ENCODE data around the gene BSCL2.
"Not testable (repeated sequence)": the region's sequence is repeated elsewhere in the genome, so short reads cannot be mapped to it uniquely, and the experiment has no call there.

Gene BSCL2

GRCh38 chr11:62687508-62688396 lies 19.5 kb downstream of the BSCL2 start:
- no peak overlapping the region for H3K4me3 ChIP-seq (ENCODE audit: low read length)
- TF ChIP-seq ZNF274 (IDR thresholded peaks at IDR 0.05; ENCODE audit: low read depth, low read length): no peak

GRCh38 chr11:62682518-62682917 lies 24.7 kb downstream of the BSCL2 start:
- no peak overlapping the region for H3K4me3 ChIP-seq (ENCODE audit: low read length)

GRCh38 chr11:62680825-62681240 lies 26.4 kb downstream of the BSCL2 start:
- no peak for TF ChIP-seq ZNF274 (IDR thresholded peaks at IDR 0.05; ENCODE audit: low read depth, low read length)
- H3K4me3 ChIP-seq (ENCODE audit: low read length): no peak overlapping the region

More at GRCh38 chr11:62682518-62682917, 24.7 kb downstream of the BSCL2 start:
- no peak for TF ChIP-seq ZNF274 (IDR thresholded peaks at IDR 0.05; ENCODE audit: low read depth, low read length)

GRCh38 chr11:62678770-62679696 lies 28.2 kb downstream of the BSCL2 start, which contains the start of gene UBXN1:
UBXN1 (minus strand) TSS chr11:62679073; CDS start chr11:62678923, 150 bp downstream.
- H3K4me3 ChIP-seq (ENCODE audit: low read length): peak within 1 kb of the TSS; percentile 91
- TF ChIP-seq ZNF274 (IDR thresholded peaks at IDR 0.05; ENCODE audit: low read depth, low read length): no peak

GRCh38 chr11:62678433-62678769 lies 28.8 kb downstream of the BSCL2 start:
- H3K4me3 ChIP-seq (ENCODE audit: low read length): peak overlapping the region; percentile 91
- no peak for TF ChIP-seq ZNF274 (IDR thresholded peaks at IDR 0.05; ENCODE audit: low read depth, low read length)

GRCh38 chr11:62677714-62678113 lies 29.5 kb downstream of the BSCL2 start:
- H3K4me3 ChIP-seq (ENCODE audit: low read length): peak overlapping the region; percentile 91; the same call in 1 of the 2 replicates
- TF ChIP-seq ZNF274 (IDR thresholded peaks at IDR 0.05; ENCODE audit: low read depth, low read length): no peak

GRCh38 chr11:62677156-62677555 lies 30.1 kb downstream of the BSCL2 start:
- no peak for TF ChIP-seq ZNF274 (IDR thresholded peaks at IDR 0.05; ENCODE audit: low read depth, low read length)
- H3K4me3 ChIP-seq (ENCODE audit: low read length): no peak overlapping the region

- no peak overlapping the region for H3K4me3 ChIP-seq (ENCODE audit: low read length)
- TF ChIP-seq ZNF274 (IDR thresholded peaks at IDR 0.05; ENCODE audit: low read depth, low read length): no peak
Measured at GRCh38 chr11:62676698-62677097, 30.5 kb downstream of the BSCL2 start.

- not testable (repeated sequence) for H3K4me3 ChIP-seq (ENCODE audit: low read length)
Measured at GRCh38 chr11:62675415-62675814, 31.8 kb downstream of the BSCL2 start.

- no peak for TF ChIP-seq ZNF274 (IDR thresholded peaks at IDR 0.05; ENCODE audit: low read depth, low read length)
Measured at GRCh38 chr11:62673196-62673525, 34.1 kb downstream of the BSCL2 start.

GRCh38 chr11:62671608-62672389 lies 35.4 kb downstream of the BSCL2 start, which contains the start of the genes LBHD1 and UQCC3:
LBHD1 (minus strand) TSS chr11:62672267; CDS start chr11:62670031, 2,236 bp downstream.
UQCC3 (plus strand) TSS chr11:62671673; CDS start chr11:62671746, 73 bp downstream.
- no peak for TF ChIP-seq ZNF274 (IDR thresholded peaks at IDR 0.05; ENCODE audit: low read depth, low read length)
- peak within 1 kb of the TSS; percentile 80 for H3K4me3 ChIP-seq (ENCODE audit: low read length)

More at GRCh38 chr11:62673196-62673525, 34.1 kb downstream of the BSCL2 start:
- no peak overlapping the region; the same call in 1 of the 2 replicates for H3K4me3 ChIP-seq (ENCODE audit: low read length)

GRCh38 chr11:62671236-62671607 lies 36.0 kb downstream of the BSCL2 start:
- H3K4me3 ChIP-seq (ENCODE audit: low read length): peak overlapping the region; percentile 80
- no peak for TF ChIP-seq ZNF274 (IDR thresholded peaks at IDR 0.05; ENCODE audit: low read depth, low read length)

- no peak for TF ChIP-seq ZNF274 (IDR thresholded peaks at IDR 0.05; ENCODE audit: low read depth, low read length)
- H3K4me3 ChIP-seq (ENCODE audit: low read length): no peak overlapping the region
Measured at GRCh38 chr11:62669420-62670161, 37.6 kb downstream of the BSCL2 start.
